HepG2 (cell line): ENCODE data around the gene MAPK4. TPM values are rescaled to one million over a fixed set of nuclear protein-coding genes. Genes with fewer than 3 reads are reported as not detected.

ENCODE experiments used
- DNMT1 ChIP-seq: sonication (generic); formaldehyde crosslinking; IDR thresholded peaks from 2 replicates; pipeline ENCODE4 v1.5.1; 2020; ENCODE audit warnings: mild to moderate bottlenecking, missing genetic modification reagents
- PPARG ChIP-seq: conservative IDR thresholded peaks from 2 replicates; pipeline ENCODE4 v1.6.1; 2016; ENCODE audit warnings: missing biosample characterization, missing genetic modification reagents
- RAD21 ChIP-seq: fragments of 450-650 bp; formaldehyde crosslinking; IDR thresholded peaks from 2 replicates; pipeline ENCODE4 v1.5.0; 2020; ENCODE audit warnings: mild to moderate bottlenecking
- RFX3 ChIP-seq: IDR thresholded peaks from 2 replicates; pipeline ENCODE4 v1.6.1; 2016; ENCODE audit warnings: missing biosample characterization, missing genetic modification reagents
- SIX4 ChIP-seq: sonication (generic); formaldehyde crosslinking; IDR thresholded peaks from 2 replicates; pipeline ENCODE4 v1.4.0; 2020; ENCODE audit warnings: missing genetic modification reagents
- STAG1 ChIP-seq: sonication (generic); formaldehyde crosslinking; IDR thresholded peaks from 2 replicates; pipeline ENCODE4 v1.4.0; 2020; ENCODE audit warnings: missing genetic modification reagents
- ZFX ChIP-seq: sonication (generic); formaldehyde crosslinking; IDR thresholded peaks from 2 replicates; pipeline ENCODE4 v1.4.0; 2020; ENCODE audit warnings: mild to moderate bottlenecking, low read depth, missing genetic modification reagents, moderate library complexity
- ZNF17 ChIP-seq: sonication (generic); formaldehyde crosslinking; IDR thresholded peaks from 2 replicates; pipeline ENCODE4 v1.5.0; 2020; ENCODE audit warnings: mild to moderate bottlenecking, missing genetic modification reagents
- ZNF234 ChIP-seq: sonication (generic); formaldehyde crosslinking; conservative IDR thresholded peaks from 2 replicates; pipeline ENCODE4 v1.5.1; 2020; ENCODE audit warnings: mild to moderate bottlenecking, missing genetic modification reagents
- ZNF260 ChIP-seq: sonication (generic); formaldehyde crosslinking; IDR thresholded peaks from 2 replicates; pipeline ENCODE4 v1.4.0; 2020; ENCODE audit warnings: missing genetic modification reagents, low read depth, mild to moderate bottlenecking, borderline replicate concordance
- ZNF354B ChIP-seq: sonication (generic); formaldehyde crosslinking; IDR thresholded peaks from 2 replicates; pipeline ENCODE4 v1.8.0; 2022; ENCODE audit warnings: mild to moderate bottlenecking, missing genetic modification reagents
- ZNF790 ChIP-seq: sonication (generic); formaldehyde crosslinking; IDR thresholded peaks from 2 replicates; pipeline ENCODE4 v1.8.0; 2022; ENCODE audit warnings: missing genetic modification reagents, mild to moderate bottlenecking, borderline replicate concordance
- polyA plus RNA-seq, 8 experiments: library from polyadenylated mRNA; depleted of rRNA in 3 of 8; stranded (reverse) in 7 of 8; unstranded in 1 of 8; fragments of >200 nt; fragmentation: Illumina TruSeq in 4 of 8; extraction: Trizol in 4 of 8; gene quantifications; 2 replicates each; pipeline versions ENCODE4 v1.2.1 to v1.2.3, GENCODE V29; 2011 to 2016; ENCODE audit warnings: low read depth in 4 of 8, missing spikeins in 1 of 8, mixed read lengths in 1 of 8; ENCODE audit not compliant: insufficient read depth in 1 of 8
- total RNA-seq, 5 experiments: library from RNA; depleted of rRNA; stranded (reverse); fragments of >200 nt; fragmentation: Illumina TruSeq; extraction: Trizol; gene quantifications; 2 replicates each; pipeline ENCODE4 v1.2.3, GENCODE V29; 2016; ENCODE audit warnings: low read depth in 1 of 5
- TF ChIP-seq, protein P1 (sequence below), 2 experiments: sonication (generic) in 1 of 2; formaldehyde crosslinking in 1 of 2; IDR thresholded peaks; 2 replicates each; pipeline versions ENCODE4 v1.4.0 to v1.6.1; 2016 to 2020; ENCODE audit warnings: borderline replicate concordance in 1 of 2, low read depth in 1 of 2, mild to moderate bottlenecking in 1 of 2, missing genetic modification reagents in 1 of 2
- TF ChIP-seq, protein P2 (sequence below): fragments of 450-650 bp; IDR thresholded peaks from 2 replicates; pipeline ENCODE4 v1.6.1; 2017
- TF ChIP-seq, protein P3 (sequence below): sonication (generic); formaldehyde crosslinking; IDR thresholded peaks from 2 replicates; pipeline ENCODE4 v1.8.0; 2022; ENCODE audit warnings: mild to moderate bottlenecking, missing genetic modification reagents; ENCODE audit not compliant: insufficient replicate concordance
- TF ChIP-seq, protein P4 (sequence below): sonication (generic); formaldehyde crosslinking; IDR thresholded peaks from 2 replicates; pipeline ENCODE4 v1.4.0; 2020; ENCODE audit warnings: missing genetic modification reagents
- TF ChIP-seq, protein P5 (sequence below): sonication (generic); formaldehyde crosslinking; IDR thresholded peaks from 2 replicates; pipeline ENCODE4 v1.4.0; 2020; ENCODE audit warnings: missing genetic modification reagents

MAPK4 gene
- total and polyA plus RNA-seq, 2 of the 13 experiments (the other 11 are each of a cell fraction or from before 2014, with no cell fraction given), result not detected

DNA sequence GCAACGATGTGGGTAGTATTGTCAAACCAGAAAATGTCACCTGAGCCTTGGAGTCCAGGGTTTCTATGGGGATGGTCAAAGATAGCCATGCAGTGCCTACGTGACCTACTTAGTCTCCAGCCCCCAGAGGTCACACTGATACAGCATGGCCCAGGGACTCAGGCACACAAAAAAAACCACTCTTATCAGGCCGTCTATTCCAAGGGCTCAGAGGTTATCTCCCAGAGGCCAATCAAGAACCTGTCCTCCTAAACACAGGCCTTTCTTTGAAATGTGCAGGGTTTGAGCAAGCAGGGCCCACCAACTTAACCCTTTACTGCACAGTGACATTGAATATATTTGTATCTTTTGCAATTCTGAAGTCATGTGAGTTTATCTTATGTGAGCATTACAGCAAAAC, 177.2 kb downstream of the MAPK4 start (continued):
- TF ChIP-seq, protein P1, sequence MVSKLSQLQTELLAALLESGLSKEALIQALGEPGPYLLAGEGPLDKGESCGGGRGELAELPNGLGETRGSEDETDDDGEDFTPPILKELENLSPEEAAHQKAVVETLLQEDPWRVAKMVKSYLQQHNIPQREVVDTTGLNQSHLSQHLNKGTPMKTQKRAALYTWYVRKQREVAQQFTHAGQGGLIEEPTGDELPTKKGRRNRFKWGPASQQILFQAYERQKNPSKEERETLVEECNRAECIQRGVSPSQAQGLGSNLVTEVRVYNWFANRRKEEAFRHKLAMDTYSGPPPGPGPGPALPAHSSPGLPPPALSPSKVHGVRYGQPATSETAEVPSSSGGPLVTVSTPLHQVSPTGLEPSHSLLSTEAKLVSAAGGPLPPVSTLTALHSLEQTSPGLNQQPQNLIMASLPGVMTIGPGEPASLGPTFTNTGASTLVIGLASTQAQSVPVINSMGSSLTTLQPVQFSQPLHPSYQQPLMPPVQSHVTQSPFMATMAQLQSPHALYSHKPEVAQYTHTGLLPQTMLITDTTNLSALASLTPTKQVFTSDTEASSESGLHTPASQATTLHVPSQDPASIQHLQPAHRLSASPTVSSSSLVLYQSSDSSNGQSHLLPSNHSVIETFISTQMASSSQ (IDR thresholded peaks at IDR 0.05; ENCODE audit: low read depth), result 0 out of 2 replicates have a peak, but pooled peaks have one; percentile 16
- TF ChIP-seq, protein P1 (CRISPR knock-in tag; IDR thresholded peaks at IDR 0.05; ENCODE audit: borderline replicate concordance), result peak; percentile 47; the same call in 1 of the 2 replicates
- TF ChIP-seq ZNF17 (CRISPR knock-in tag) (no peak), RAD21 (no peak), ZNF234 (CRISPR knock-in tag) (no peak), DNMT1 (CRISPR knock-in tag) (no peak), ZFX (CRISPR knock-in tag) (peak; percentile 43; the same call in 1 of the 2 replicates), ZNF790 (CRISPR knock-in tag) (no peak), SIX4 (CRISPR knock-in tag) (0 out of 2 replicates have a peak, but pooled peaks have one; percentile 40), RFX3 (0 out of 2 replicates have a peak, but pooled peaks have one; percentile 15), ZNF354B (CRISPR knock-in tag) (no peak), PPARG (CRISPR knock-in tag) (no peak), ZNF260 (no peak), STAG1 (no peak)
- TF ChIP-seq, protein P2, sequence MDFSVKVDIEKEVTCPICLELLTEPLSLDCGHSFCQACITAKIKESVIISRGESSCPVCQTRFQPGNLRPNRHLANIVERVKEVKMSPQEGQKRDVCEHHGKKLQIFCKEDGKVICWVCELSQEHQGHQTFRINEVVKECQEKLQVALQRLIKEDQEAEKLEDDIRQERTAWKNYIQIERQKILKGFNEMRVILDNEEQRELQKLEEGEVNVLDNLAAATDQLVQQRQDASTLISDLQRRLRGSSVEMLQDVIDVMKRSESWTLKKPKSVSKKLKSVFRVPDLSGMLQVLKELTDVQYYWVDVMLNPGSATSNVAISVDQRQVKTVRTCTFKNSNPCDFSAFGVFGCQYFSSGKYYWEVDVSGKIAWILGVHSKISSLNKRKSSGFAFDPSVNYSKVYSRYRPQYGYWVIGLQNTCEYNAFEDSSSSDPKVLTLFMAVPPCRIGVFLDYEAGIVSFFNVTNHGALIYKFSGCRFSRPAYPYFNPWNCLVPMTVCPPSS, result no peak
- TF ChIP-seq, protein P3, sequence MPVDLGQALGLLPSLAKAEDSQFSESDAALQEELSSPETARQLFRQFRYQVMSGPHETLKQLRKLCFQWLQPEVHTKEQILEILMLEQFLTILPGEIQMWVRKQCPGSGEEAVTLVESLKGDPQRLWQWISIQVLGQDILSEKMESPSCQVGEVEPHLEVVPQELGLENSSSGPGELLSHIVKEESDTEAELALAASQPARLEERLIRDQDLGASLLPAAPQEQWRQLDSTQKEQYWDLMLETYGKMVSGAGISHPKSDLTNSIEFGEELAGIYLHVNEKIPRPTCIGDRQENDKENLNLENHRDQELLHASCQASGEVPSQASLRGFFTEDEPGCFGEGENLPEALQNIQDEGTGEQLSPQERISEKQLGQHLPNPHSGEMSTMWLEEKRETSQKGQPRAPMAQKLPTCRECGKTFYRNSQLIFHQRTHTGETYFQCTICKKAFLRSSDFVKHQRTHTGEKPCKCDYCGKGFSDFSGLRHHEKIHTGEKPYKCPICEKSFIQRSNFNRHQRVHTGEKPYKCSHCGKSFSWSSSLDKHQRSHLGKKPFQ (CRISPR knock-in tag), result no peak
- TF ChIP-seq, protein P4, sequence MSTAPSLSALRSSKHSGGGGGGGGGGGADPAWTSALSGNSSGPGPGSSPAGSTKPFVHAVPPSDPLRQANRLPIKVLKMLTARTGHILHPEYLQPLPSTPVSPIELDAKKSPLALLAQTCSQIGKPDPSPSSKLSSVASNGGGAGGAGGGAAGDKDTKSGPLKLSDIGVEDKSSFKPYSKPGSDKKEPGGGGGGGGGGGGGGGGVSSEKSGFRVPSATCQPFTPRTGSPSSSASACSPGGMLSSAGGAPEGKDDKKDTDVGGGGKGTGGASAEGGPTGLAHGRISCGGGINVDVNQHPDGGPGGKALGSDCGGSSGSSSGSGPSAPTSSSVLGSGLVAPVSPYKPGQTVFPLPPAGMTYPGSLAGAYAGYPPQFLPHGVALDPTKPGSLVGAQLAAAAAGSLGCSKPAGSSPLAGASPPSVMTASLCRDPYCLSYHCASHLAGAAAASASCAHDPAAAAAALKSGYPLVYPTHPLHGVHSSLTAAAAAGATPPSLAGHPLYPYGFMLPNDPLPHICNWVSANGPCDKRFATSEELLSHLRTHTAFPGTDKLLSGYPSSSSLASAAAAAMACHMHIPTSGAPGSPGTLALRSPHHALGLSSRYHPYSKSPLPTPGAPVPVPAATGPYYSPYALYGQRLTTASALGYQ, result peak; percentile 68; the same call in 1 of the 2 replicates
- TF ChIP-seq, protein P5, sequence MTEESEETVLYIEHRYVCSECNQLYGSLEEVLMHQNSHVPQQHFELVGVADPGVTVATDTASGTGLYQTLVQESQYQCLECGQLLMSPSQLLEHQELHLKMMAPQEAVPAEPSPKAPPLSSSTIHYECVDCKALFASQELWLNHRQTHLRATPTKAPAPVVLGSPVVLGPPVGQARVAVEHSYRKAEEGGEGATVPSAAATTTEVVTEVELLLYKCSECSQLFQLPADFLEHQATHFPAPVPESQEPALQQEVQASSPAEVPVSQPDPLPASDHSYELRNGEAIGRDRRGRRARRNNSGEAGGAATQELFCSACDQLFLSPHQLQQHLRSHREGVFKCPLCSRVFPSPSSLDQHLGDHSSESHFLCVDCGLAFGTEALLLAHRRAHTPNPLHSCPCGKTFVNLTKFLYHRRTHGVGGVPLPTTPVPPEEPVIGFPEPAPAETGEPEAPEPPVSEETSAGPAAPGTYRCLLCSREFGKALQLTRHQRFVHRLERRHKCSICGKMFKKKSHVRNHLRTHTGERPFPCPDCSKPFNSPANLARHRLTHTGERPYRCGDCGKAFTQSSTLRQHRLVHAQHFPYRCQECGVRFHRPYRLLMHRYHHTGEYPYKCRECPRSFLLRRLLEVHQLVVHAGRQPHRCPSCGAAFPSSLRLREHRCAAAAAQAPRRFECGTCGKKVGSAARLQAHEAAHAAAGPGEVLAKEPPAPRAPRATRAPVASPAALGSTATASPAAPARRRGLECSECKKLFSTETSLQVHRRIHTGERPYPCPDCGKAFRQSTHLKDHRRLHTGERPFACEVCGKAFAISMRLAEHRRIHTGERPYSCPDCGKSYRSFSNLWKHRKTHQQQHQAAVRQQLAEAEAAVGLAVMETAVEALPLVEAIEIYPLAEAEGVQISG (CRISPR knock-in tag), result peak; percentile 66; the same call in 1 of the 2 replicates
